ENCODE measurements around the gene DENND4B. TPM values are rescaled to one million over a fixed set of nuclear protein-coding genes. Genes with fewer than 3 reads are reported as not detected.

Gene DENND4B
- total and polyA plus RNA-seq, 12 donors: 8.9 to 110 (median 36.7) TPM

- WGBS, 4 donors: 87 to 100% (median 92%) methylated on average over 2 to 11 of the region's 11 CpGs
- H3K27ac ChIP-seq: peak overlapping the region in 2 of 5 donors; percentile 92 to 96
Measured at GRCh38 chr1:153960206-153960605, 13.7 kb upstream of the DENND4B start.

DNA sequence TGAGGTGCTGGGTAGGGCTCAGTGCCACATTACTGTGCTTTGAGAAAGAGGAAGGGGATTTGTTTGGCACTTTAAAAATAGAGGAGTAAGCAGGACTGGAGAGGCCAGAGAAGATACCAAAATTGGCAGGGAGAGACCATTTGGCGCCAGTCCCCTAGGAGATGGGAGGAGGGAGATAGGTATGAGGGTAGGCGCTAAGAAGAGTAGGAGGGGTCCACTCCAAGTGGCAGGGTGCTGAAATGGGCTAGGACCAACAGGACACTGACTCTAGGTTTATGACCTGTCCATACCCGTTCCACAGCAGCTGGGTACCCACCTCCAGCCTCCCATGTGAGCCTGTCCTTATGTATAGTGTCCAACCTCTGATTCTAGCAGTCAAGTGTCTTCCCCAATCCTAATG is 12.9 kb upstream of the DENND4B start:
- TF ChIP-seq POLR2A (IDR thresholded peaks at IDR 0.05) (no peak), CTCF (IDR thresholded peaks at IDR 0.05) (no peak)
- intact Hi-C loops (cut with DNase I): no loop called here
- WGBS, 4 donors: 52 to 74% (median 66%) methylated on average over 3 of the region's 3 CpGs
- peak overlapping the region in 3 of 5 donors; percentile 46 to 92 (median 58) for H3K27ac ChIP-seq
- no peaks in the 10 kb centered on the region for H3K27me3 ChIP-seq
- H3K4me1 ChIP-seq (replicated peaks in 1 of 2): peaks cover 35 to 61% of the 10 kb centered on the region in 2 donors
- H3K36me3 ChIP-seq (replicated peaks in 1 of 2): peaks cover 0 to 18% of the 10 kb centered on the region in 2 donors
- no peak for DNase-seq
- H3K9me3 ChIP-seq (replicated peaks in 1 of 3): no peaks in the 10 kb centered on the region
- H3K4me3 ChIP-seq: peak overlapping the region in 1 of 4 donors; percentile 81

More at GRCh38 chr1:153960206-153960605, 13.7 kb upstream of the DENND4B start:
- DNase-seq: no peak
- H3K36me3 ChIP-seq (replicated peaks in 1 of 2): peaks cover 0 to 18% of the 10 kb centered on the region in 2 donors
- intact Hi-C loops (cut with DNase I): no loop called here
- H3K4me1 ChIP-seq (replicated peaks in 1 of 2): peaks cover 35 to 62% of the 10 kb centered on the region in 2 donors
- H3K27me3 ChIP-seq: no peaks in the 10 kb centered on the region
- no peak overlapping the region for H3K4me3 ChIP-seq
- H3K9me3 ChIP-seq (replicated peaks in 1 of 3): no peaks in the 10 kb centered on the region
- TF ChIP-seq CTCF (IDR thresholded peaks at IDR 0.05) (no peak), POLR2A (IDR thresholded peaks at IDR 0.05) (no peak)

DNA sequence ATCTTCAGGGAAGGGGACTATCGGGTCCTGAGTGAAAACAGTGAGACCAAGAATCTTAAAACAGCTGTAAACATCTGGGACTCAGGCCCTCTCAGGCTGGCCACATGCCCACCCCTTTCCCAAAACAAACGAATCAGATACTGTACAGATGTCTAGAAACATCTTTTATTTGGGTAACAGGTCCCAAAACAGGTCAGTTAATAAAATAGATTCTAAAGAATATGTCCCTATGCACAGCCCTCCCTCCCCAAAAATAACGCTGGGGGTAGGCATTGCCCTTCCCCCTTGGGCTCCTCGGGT is 12.4 kb upstream of the DENND4B start:
- H3K9me3 ChIP-seq (replicated peaks in 1 of 3): no peaks in the 10 kb centered on the region
- H3K4me3 ChIP-seq: peak overlapping the region in 1 of 4 donors; percentile 81
- TF ChIP-seq POLR2A (IDR thresholded peaks at IDR 0.05) (no peak), CTCF (IDR thresholded peaks at IDR 0.05) (no peak)
- no peaks in the 10 kb centered on the region for H3K27me3 ChIP-seq
- WGBS, 4 donors: 16 to 22% (median 20%) methylated on average over 4 of the region's 4 CpGs
- H3K36me3 ChIP-seq (replicated peaks in 1 of 2): peaks cover 0 to 18% of the 10 kb centered on the region in 2 donors
- DNase-seq: peak in 1 of 7 donors; percentile 48
- intact Hi-C loops (cut with DNase I): no loop called here
- peak overlapping the region in 3 of 5 donors; percentile 46 to 92 (median 58) for H3K27ac ChIP-seq
- H3K4me1 ChIP-seq (replicated peaks in 1 of 2): peaks cover 31 to 55% of the 10 kb centered on the region in 2 donors

DNA sequence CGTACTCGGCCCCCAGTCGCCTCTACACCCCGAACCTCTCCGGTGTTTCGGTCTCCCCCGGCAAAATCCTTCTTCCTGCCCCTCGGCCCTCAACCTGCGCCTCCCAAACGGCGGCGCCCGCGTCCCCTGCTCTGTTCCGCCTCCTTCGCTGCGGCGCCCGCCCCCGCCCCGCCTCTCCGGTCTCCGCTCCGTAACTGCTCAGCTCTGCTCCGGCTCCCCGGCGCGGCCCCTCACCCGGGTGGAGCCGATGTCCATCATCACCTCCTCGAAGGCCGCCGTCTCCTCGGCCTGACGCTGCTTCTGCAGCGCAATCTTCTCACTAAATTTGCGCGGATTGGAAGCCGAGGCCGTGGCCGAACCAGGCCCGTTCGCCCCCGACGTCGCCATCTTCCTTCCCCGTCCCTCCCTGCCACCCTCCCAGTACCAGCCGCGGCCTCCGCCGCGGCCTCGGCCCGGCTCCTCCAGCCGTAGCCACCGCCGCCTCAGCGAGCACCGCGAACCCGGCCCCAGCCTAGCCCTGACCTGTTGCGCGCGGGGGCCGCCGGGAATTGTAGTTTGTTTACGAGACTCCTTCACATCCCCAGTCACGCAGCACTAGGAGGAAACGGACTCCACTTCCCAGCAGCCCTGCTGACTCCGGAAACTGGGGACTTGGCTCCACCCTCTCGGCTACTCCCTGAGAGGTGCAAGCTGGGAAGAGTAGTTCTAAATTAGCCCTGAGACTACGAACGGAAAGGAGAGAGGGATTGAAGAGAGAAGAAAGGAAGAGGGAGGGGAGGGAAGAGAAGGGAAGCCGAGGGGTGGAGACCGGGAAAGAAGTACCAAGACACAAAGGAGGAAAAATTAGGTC is 11.8 kb upstream of the DENND4B start, which contains the start of gene CRTC2:
Gene CRTC2, minus strand, starts transcription at position 502 of the 850 bp plus-strand sequence. Its CDS starts 115 bp downstream, at position 387.
- Histone ChIP-seq H3K36me3 (replicated peaks in 1 of 2) (peaks cover 0 to 22% of the 10 kb centered on the region in 2 donors), H3K9me3 (replicated peaks in 1 of 3) (no peaks in the 10 kb centered on the region), H3K4me1 (replicated peaks in 1 of 2) (peaks cover 28 to 53% of the 10 kb centered on the region in 2 donors), H3K27ac (peak within 1 kb of the TSS; percentile 78 to 93 (median 82)), H3K27me3 (no peaks in the 10 kb centered on the region), H3K4me3 (peak within 1 kb of the TSS; percentile 66 to 92 (median 83))
- intact Hi-C loops (cut with DNase I): no loop called here
- peak; percentile 45 to 79 for TF ChIP-seq POLR2A (IDR thresholded peaks at IDR 0.05)
- TF ChIP-seq CTCF (IDR thresholded peaks at IDR 0.05): no peak
- peak; percentile 98 to 100 (median 99) for DNase-seq
- 0 to 1% (median 1%) methylated on average over 36 to 74 of the region's 75 CpGs for WGBS, 4 donors

All from adrenal gland (tissue), 12 donors.